ENCODE measurements around the gene EVL. TPM values are rescaled to one million over a fixed set of nuclear protein-coding genes. Genes with fewer than 3 reads are reported as not detected.

The EVL gene
- 1 to 10 TPM; 7.6 to 9.3 TPM for total RNA-seq

GRCh38 chr14:100065111-100065871, at the start of gene EVL:
EVL (plus strand) TSS chr14:100065422; CDS start chr14:100065501, 79 bp downstream.

GRCh38 chr14:100159094-100159864, 94.1 kb downstream of the EVL start, which contains the start of gene DEGS2:
DEGS2 (minus strand) TSS chr14:100159645; CDS start chr14:100159587, 58 bp downstream.

Small RNA genes lying within 50 kb of the gene (small RNA-seq; reads per million reads assigned to genes)
- gene MIR151B (0 to 0.13 reads per million in 2 donors), gene MIR342 (1,606 to 2,396 reads per million in 2 donors)

Other genes with a start within 250 kb of the EVL start
- gene DEGS2, start 94.2 kb downstream of the EVL start, total RNA-seq = not detected
- gene YY1, start 173.7 kb downstream of the EVL start, total RNA-seq = 10 to 100 TPM; 27.5 to 37.6 TPM
- gene SLC25A29, start 241.0 kb downstream of the EVL start, total RNA-seq = 10 to 100 TPM; 12.3 to 13.1 TPM

All from melanocyte of skin (primary cell).